IPS-18c (cell line): ENCODE data around the gene TRIM39.
A peak's percentile ranks its signal among the peaks of the same experiment; 100 is the strongest.

ENCODE experiments used
- H3K4me3 ChIP-seq: 2 replicates; pipeline ENCODE4 v1.7.0; 2013; ENCODE audit warnings: low read depth, mild to moderate bottlenecking, low read length, moderate library complexity; ENCODE audit not compliant: insufficient read depth
- H3K9me3 ChIP-seq: one replicate; pipeline ENCODE4 v1.6.1; 2013; ENCODE audit warnings: mild to moderate bottlenecking, low read length, moderate library complexity; ENCODE audit not compliant: control insufficient read depth, insufficient read depth

TRIM39 gene

DNA sequence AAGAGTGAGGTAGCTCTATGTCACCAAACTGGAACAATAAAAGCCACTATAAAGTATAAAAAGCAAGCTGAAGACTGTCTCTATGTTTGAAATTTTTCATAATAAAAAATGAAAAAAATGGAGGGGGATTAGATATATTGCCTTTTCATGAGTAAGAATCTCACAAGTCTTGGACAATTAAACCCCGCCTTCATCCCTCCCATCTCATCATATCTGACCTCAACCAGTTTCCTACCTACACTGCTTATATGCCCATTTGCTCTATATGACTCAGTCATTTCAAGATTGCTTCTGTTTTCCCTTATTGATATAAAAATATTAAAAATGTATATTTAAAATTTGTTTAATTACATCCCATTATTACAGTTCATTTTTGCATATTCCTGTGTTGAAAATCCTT is 2.9 kb upstream of the TRIM39 start:
- no peaks in the 10 kb centered on the region for H3K9me3 ChIP-seq
- H3K4me3 ChIP-seq: no peak overlapping the region

DNA sequence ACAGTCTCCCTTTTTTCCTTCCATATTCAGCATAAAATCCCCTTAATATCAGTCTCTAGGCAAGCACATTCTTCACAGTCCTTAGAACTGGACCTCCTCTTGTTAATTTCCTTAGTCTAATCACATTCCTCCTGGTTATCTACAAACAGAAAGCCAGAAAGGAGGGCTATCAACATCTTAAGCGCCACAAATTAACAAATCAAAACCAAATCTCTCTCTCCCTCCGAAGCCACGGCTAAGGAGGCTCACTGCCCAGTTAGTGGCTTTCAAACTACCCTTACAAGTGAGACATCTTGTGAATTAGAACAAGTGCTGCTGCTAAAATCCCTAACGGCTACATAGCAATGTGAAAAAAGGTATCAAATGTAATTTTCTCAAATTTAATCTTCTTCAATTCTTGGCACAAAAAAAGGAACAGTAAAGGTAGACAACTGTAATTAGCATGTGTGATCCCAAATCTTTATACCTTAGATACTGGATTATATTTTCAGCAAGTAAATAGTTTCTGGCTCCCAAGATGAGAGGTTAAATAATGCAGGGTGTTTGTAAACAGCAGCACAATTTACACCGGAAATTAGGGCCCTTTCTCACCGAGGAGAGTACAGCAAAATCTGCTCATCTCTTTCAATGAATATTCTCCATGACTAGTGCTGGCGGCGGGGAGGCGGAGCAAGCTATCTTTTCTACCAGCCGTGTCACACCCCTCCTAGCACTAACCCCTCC is 1.4 kb upstream of the TRIM39 start:
- H3K4me3 ChIP-seq: peak overlapping the region; percentile 96
- no peaks in the 10 kb centered on the region for H3K9me3 ChIP-seq

- Histone ChIP-seq H3K4me3 (peak overlapping the region; percentile 96), H3K9me3 (no peaks in the 10 kb centered on the region)
These were observed 728 bp upstream of the TRIM39 start for GRCh38 chr6:30325873-30326525.

GRCh38 chr6:30327232-30327746 is 562 bp downstream of the TRIM39 start:
- no peaks in the 10 kb centered on the region for H3K9me3 ChIP-seq
- peak overlapping the region; percentile 96 for H3K4me3 ChIP-seq

DNA sequence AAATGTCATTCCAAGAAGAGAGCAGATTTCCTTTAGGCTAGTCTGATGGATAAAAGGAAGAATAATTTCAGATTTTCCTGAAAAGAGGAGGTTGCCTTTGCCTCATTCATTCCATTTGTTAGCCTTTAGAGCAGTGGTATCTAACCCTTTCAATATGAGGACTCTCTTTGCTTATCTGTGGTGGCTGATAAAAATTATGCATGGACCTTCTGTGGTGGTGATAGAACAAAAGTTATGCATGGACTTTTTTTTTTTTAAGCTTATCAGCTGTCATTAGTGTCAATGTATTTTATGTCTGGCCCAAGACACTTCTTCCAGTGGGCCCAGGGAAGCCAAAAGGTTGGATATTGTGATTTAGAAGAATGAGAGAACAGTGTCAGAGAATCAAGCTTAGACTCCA is 1.7 kb downstream of the TRIM39 start:
- Histone ChIP-seq H3K9me3 (no peaks in the 10 kb centered on the region), H3K4me3 (no peak overlapping the region)

DNA sequence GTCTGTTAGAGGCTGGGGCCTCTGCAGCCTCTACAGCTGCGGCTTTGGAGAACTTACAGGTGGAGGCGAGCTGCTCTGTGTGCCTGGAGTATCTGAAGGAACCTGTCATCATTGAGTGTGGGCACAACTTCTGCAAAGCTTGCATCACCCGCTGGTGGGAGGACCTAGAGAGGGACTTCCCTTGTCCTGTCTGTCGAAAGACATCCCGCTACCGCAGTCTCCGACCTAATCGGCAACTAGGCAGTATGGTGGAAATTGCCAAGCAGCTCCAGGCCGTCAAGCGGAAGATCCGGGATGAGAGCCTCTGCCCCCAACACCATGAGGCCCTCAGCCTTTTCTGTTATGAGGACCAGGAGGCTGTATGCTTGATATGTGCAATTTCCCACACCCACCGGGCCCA is 2.6 kb downstream of the TRIM39 start:
- Histone ChIP-seq H3K4me3 (no peak overlapping the region), H3K9me3 (no peaks in the 10 kb centered on the region)

DNA sequence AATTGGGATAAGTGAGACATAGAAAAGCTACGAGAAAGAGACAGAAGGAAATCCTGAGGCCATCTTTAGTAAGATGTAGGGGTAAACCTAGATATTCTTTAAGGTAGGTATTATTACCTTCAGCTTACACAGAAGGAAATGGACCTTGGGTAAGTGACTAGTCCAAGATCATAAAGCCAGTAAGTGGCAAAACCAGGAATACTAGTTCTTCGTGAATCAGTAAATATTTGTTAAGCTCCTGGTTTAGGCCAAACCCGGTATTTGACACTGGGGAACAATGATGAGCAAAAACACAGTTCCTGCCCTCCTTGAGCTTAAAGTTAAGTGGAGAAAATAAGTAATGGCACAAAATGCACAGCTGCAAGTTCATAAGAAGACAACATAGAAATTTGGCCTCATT is 5.3 kb downstream of the TRIM39 start:
- Histone ChIP-seq H3K9me3 (peaks cover 2% of the 10 kb centered on the region), H3K4me3 (no peak overlapping the region)

GRCh38 chr6:30334075-30334783 is 7.5 kb downstream of the TRIM39 start:
- Histone ChIP-seq H3K9me3 (peaks cover 2% of the 10 kb centered on the region), H3K4me3 (no peak overlapping the region)

- Histone ChIP-seq H3K9me3 (peaks cover 2% of the 10 kb centered on the region), H3K4me3 (no peak overlapping the region)
These were observed 13.9 kb downstream of the TRIM39 start for GRCh38 chr6:30340589-30341054.

GRCh38 chr6:30341218-30341617 is 14.5 kb downstream of the TRIM39 start:
- H3K9me3 ChIP-seq: peaks cover 2% of the 10 kb centered on the region

DNA sequence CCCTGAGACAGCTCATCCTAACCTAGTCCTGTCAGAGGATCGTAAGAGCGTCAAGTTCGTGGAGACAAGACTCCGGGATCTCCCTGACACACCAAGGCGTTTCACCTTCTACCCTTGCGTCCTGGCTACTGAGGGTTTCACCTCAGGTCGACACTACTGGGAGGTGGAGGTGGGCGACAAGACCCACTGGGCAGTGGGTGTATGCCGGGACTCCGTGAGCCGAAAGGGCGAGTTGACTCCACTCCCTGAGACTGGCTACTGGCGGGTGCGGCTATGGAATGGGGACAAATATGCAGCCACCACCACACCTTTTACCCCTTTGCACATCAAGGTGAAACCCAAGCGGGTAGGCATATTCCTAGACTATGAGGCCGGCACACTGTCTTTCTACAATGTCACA is 15.0 kb downstream of the TRIM39 start:
- Histone ChIP-seq H3K4me3 (no peak overlapping the region), H3K9me3 (peaks cover 2% of the 10 kb centered on the region)

More at GRCh38 chr6:30341218-30341617, 14.5 kb downstream of the TRIM39 start:
- H3K4me3 ChIP-seq: no peak overlapping the region

DNA sequence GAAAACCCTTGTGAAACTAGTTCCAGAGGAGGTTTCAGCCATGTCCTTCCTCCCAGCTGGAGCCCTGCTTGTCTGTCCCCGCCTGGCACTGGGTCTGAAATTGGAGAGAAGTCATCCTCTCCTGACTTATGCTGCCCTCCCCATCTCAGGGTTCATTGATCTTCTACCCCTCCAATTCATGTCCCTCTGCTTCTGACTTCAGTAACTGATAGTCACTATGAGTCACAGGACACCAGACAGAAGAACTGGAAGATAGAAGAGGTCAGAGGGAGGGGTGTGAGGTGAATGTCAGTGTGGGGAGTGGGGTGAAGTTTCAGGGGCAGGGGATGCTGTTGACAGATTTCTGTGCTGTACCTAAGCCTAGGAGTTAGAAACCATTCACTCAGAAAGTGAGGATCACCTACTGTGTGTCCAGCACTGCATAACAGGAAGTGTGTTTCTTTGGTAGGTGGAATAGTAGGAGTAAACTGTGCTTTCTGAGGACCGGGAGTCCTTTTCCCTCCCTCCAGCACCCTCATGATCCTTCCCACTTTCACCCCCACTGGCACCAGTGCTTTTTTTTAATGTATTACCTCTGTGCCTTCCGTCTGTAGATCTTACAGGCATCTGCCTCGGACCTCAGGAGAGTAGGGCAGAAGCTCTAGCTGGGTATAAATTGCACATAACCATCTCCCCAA is 17.6 kb downstream of the TRIM39 start:
- Histone ChIP-seq H3K9me3 (peaks cover 2% of the 10 kb centered on the region), H3K4me3 (no peak overlapping the region; the same call in 1 of the 2 replicates)

- Histone ChIP-seq H3K4me3 (peak within 1 kb of the TSS; percentile 91), H3K9me3 (no peaks in the 10 kb centered on the region)
These were observed 18.3 kb downstream of the TRIM39 start, which contains the start of gene RPP21 for GRCh38 chr6:30344868-30345671. RPP21 (plus strand) TSS chr6:30345156; CDS start chr6:30345172, 16 bp downstream.

DNA sequence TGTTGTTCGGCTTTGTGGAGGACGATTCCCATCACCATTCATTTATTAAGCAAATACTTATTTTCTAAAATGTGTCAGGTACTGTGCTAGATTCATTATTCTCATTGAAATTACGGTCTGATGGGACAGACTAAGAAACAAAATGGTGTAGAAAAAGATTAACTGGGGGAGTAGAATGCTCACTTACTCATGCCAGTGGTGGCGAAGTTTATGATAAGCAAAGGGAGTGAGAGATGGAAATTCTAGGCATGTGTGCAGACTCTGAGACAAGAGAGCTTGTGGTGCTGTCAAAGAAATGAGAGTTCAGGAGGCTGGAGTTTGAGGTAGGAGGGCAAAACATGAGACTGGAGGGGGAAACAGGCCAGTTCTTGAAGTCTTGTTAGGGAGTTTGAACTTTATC is 19.1 kb downstream of the TRIM39 start:
- Histone ChIP-seq H3K9me3 (no peaks in the 10 kb centered on the region), H3K4me3 (peak overlapping the region; percentile 91; the same call in 1 of the 2 replicates)

DNA sequence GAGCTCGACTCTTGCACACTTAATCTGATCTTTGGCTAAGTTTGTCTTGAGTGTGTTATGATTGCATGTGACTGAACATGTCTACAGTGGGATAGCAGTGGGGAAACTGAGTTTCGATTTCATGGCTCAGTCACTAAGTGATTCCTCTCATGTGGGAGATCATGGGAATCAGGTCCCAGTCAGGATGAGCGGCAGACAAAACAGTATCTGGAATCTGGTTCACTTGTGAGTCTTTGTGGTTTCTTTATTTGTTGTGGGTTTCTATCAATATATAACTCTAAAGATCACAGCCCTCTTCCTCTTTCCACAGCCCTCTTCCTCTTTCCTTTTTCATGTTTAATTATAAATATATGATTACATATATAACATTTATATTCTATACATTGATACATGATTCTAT is 22.2 kb downstream of the TRIM39 start:
- Histone ChIP-seq H3K9me3 (no peaks in the 10 kb centered on the region), H3K4me3 (no peak overlapping the region)

DNA sequence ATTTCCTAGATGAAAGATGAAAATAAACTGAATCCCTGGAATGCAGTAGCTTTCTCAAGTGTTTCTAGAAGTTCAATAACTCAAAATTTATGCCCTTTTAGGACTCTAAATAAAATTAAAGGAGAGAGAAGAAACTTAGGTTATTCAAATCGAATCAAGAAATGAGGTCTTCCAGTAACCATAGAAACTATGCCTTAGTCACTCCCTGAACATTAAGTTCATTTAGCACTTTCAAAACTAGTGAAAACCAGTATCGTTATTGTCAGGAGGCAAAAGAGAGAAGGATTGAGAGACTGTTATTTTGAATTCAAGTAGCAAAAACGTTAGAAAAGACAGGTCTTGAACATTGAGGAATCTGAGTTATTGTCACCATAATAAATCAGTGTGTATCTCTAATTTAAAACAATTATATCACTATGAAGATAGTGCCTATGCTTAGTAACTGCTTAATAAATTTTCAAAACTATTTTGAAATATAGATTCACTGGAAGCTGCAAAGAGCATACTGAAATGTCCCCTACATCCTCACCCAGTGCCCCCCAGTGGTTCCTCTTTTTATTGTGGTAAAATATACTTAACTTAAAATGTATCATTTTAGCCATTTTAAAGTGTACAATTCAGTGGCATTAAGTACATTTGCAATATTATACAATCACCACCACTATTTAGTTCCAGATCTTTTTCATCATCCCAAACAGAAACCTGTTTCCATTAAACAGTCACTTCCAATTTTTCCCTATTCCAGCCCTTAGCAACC is 22.9 kb downstream of the TRIM39 start:
- H3K4me3 ChIP-seq: no peak overlapping the region
- H3K9me3 ChIP-seq: no peaks in the 10 kb centered on the region
